SK-N-SH (cell line): Measurements from ENCODE around the gene PLCL2. TPM values are rescaled to one million over a fixed set of nuclear protein-coding genes. Genes with fewer than 3 reads are reported as not detected.

Source experiments
- CTCF ChIA-PET: fragments of 300-600, 350-600 bp; formaldehyde crosslinking; extraction: SDS; loops from one replicate; lab custom pipeline; 2021; lab: Yijun Ruan, JAX
- POLR2A ChIA-PET: fragments of 350-600 bp; sonication (Branson Sonifier 250); formaldehyde crosslinking; extraction: SDS; loops from one replicate; lab custom pipeline; 2020; ENCODE audit warnings: antibody characterized with exemption, inconsistent platforms; lab: Yijun Ruan, JAX
- DNase-seq: peaks from one replicate; pipeline ENCODE4 v3.0.0; 2012
- H2AFZ ChIP-seq: fragments of 200-600 bp; sonication (generic); 2 replicates; pipeline ENCODE4 v1.8.1; 2016; ENCODE audit warnings: antibody characterized with exemption, mild to moderate bottlenecking, low read depth
- H3F3A ChIP-seq: fragments of 200-600 bp; sonication (generic); replicated peaks from 2 replicates; pipeline ENCODE3; 2016; ENCODE audit warnings: antibody characterized with exemption, mild to moderate bottlenecking; ENCODE audit not compliant: insufficient read depth
- H3K27ac ChIP-seq, 2 experiments: fragments of 200-500 bp in 1 of 2; fragments of 200-600 bp in 1 of 2; sonication (Bioruptor generic) in 1 of 2; sonication (generic), shearing (Covaris generic) in 1 of 2; 2 replicates each; pipeline versions ENCODE4 v1.5.1 to v1.6.1; 2014 to 2016; ENCODE audit warnings: low read depth in 2 of 2, inconsistent platforms in 1 of 2, low read length in 1 of 2, mild to moderate bottlenecking in 1 of 2, mixed read lengths in 1 of 2
- H3K27me3 ChIP-seq: fragments of 200-600 bp; sonication (generic), shearing (Covaris generic); 2 replicates; pipeline ENCODE4 v1.6.1; 2016; ENCODE audit warnings: mixed run types; ENCODE audit not compliant: insufficient read depth
- H3K36me3 ChIP-seq, 2 experiments: fragments of 200-500 bp in 1 of 2; fragments of 200-600 bp in 1 of 2; sonication (Bioruptor generic) in 1 of 2; sonication (generic) in 1 of 2; replicated peaks in 1 of 2; 2 replicates each; pipeline versions ENCODE3 to v1.5.1; 2014 to 2016; ENCODE audit warnings: low read length in 1 of 2, mild to moderate bottlenecking in 1 of 2; ENCODE audit not compliant: insufficient read depth in 2 of 2, control insufficient read depth in 1 of 2
- H3K4me1 ChIP-seq, 2 experiments: fragments of 200-500 bp in 1 of 2; fragments of 200-600 bp in 1 of 2; sonication (Bioruptor generic) in 1 of 2; sonication (generic), shearing (Covaris generic) in 1 of 2; 2 replicates each; pipeline versions ENCODE4 v1.5.1 to v1.6.1; 2014 to 2016; ENCODE audit warnings: low read depth in 1 of 2, low read length in 1 of 2, mixed run types in 1 of 2; ENCODE audit not compliant: insufficient read depth in 2 of 2, control insufficient read depth in 1 of 2
- H3K4me2 ChIP-seq: fragments of 200-600 bp; sonication (generic), shearing (Covaris generic); 2 replicates; pipeline ENCODE4 v1.6.1; 2017; ENCODE audit warnings: mixed run types
- H3K4me3 ChIP-seq, 2 experiments: fragments of 200-500 bp in 1 of 2; fragments of 200-600 bp in 1 of 2; sonication (Bioruptor generic) in 1 of 2; sonication (generic), shearing (Covaris generic) in 1 of 2; 2 replicates each; pipeline versions ENCODE4 v1.5.1 to v1.8.1; 2014 to 2016; ENCODE audit warnings: low read depth in 2 of 2, inconsistent platforms in 1 of 2, low read length in 1 of 2, mild to moderate bottlenecking in 1 of 2, mixed read lengths in 1 of 2, moderate library complexity in 1 of 2
- H3K79me2 ChIP-seq: fragments of 200-600 bp; sonication (generic); 2 replicates; pipeline ENCODE4 v1.8.1; 2017; ENCODE audit warnings: mild to moderate bottlenecking; ENCODE audit not compliant: insufficient read depth
- H3K9ac ChIP-seq: fragments of 200-600 bp; sonication (generic); 2 replicates; pipeline ENCODE4 v1.6.1; 2017; ENCODE audit warnings: mixed run types
- H3K9me2 ChIP-seq: fragments of 200-600 bp; sonication (generic); 2 replicates; pipeline ENCODE4 v1.6.1; 2017; ENCODE audit warnings: mixed run types
- H3K9me3 ChIP-seq: fragments of 200-600 bp; sonication (generic); 2 replicates; pipeline ENCODE4 v1.6.1; 2017; ENCODE audit warnings: mixed run types, mild to moderate bottlenecking, moderate library complexity
- H4K20me1 ChIP-seq: fragments of 200-600 bp; sonication (generic); 2 replicates; pipeline ENCODE4 v1.6.1; 2017; ENCODE audit warnings: mild to moderate bottlenecking, mixed run types; ENCODE audit not compliant: insufficient read depth
- CHD2 ChIP-seq: fragments of 150-350 bp; IDR thresholded peaks from 2 replicates; pipeline ENCODE4 v1.6.1; 2018; ENCODE audit warnings: low read length; ENCODE audit not compliant: partially characterized antibody
- EP300 ChIP-seq, 2 experiments: IDR thresholded peaks; 2 replicates each; pipeline versions ENCODE4 v1.4.0 to v1.6.1; 2012; ENCODE audit warnings: borderline replicate concordance in 1 of 2, low read depth in 1 of 2, low read length in 1 of 2
- FOSL2 ChIP-seq: IDR thresholded peaks from 2 replicates; pipeline ENCODE4 v1.4.0; 2012; ENCODE audit warnings: low read depth, mild to moderate bottlenecking, moderate library complexity, borderline replicate concordance
- FOXJ3 ChIP-seq: sonication (generic); formaldehyde crosslinking; IDR thresholded peaks from 2 replicates; pipeline ENCODE4 v1.5.1; 2020; ENCODE audit warnings: mild to moderate bottlenecking, missing genetic modification reagents
- JUND ChIP-seq: IDR thresholded peaks from 2 replicates; pipeline ENCODE4 v1.4.0; 2012
- MXI1 ChIP-seq: IDR thresholded peaks from 2 replicates; pipeline ENCODE4 v1.6.1; 2012; ENCODE audit warnings: mild to moderate bottlenecking, low read depth, low read length, improper control_type of control experiment
- NFIC ChIP-seq: IDR thresholded peaks from 2 replicates; pipeline ENCODE4 v1.4.0; 2012; ENCODE audit warnings: borderline replicate concordance
- PBX3 ChIP-seq: IDR thresholded peaks from 2 replicates; pipeline ENCODE4; 2012
- POLR2AphosphoS5 ChIP-seq: IDR thresholded peaks from 2 replicates; pipeline ENCODE4 v1.6.1; 2012; ENCODE audit warnings: low read depth, low read length
- RAD21 ChIP-seq: IDR thresholded peaks from 2 replicates; pipeline ENCODE4 v1.6.1; 2012; ENCODE audit warnings: mild to moderate bottlenecking, low read length
- SIN3A ChIP-seq: IDR thresholded peaks from 2 replicates; pipeline ENCODE4 v1.6.1; 2012; ENCODE audit warnings: low read depth, mild to moderate bottlenecking, low read length, moderate library complexity, borderline replicate concordance
- TCF12 ChIP-seq: IDR thresholded peaks from 2 replicates; pipeline ENCODE4 v1.4.0; 2012
- TEAD4 ChIP-seq: IDR thresholded peaks from 2 replicates; pipeline ENCODE4 v1.4.0; 2012; ENCODE audit warnings: mild to moderate bottlenecking, borderline replicate concordance; ENCODE audit not compliant: insufficient read depth
- USF2 ChIP-seq: fragments of 150-350 bp; IDR thresholded peaks from 2 replicates; pipeline ENCODE4 v1.6.1; 2017; ENCODE audit warnings: antibody characterized with exemption, low read length, low read depth, borderline replicate concordance
- YY1 ChIP-seq: IDR thresholded peaks from 2 replicates; pipeline ENCODE4 v1.4.0; 2012; ENCODE audit warnings: low read depth, mild to moderate bottlenecking
- ZBTB33 ChIP-seq: IDR thresholded peaks from 2 replicates; pipeline ENCODE4 v1.4.0; 2012; ENCODE audit warnings: low read depth, borderline replicate concordance
- WGBS: methylation state at CpG from one replicate; pipeline ENCODE4 v1.1.6; 2017; ENCODE audit warnings: low lambda C conversion rate; 5-methylcytosine and 5-hydroxymethylcytosine counted together
- polyA plus RNA-seq, 3 experiments: library from polyadenylated mRNA; depleted of rRNA; stranded (reverse); fragments of >200 nt; gene quantifications; 2 replicates each; pipeline ENCODE4 v1.2.3, GENCODE V29; 2012

The PLCL2 gene
- polyA plus RNA-seq, 1 of the 3 experiments (the other 2 are of a cell fraction) = 0.85 TPM

- H3K4me2 ChIP-seq = no peak overlapping the region
- no peak for TF ChIP-seq USF2
- TF ChIP-seq, all 33 proteins: peak for 0
These were observed 170.2 kb downstream of the PLCL2 start for GRCh38 chr3:17054982-17055343.

GRCh38 chr3:17055374-17056276, 170.9 kb downstream of the PLCL2 start:
- Histone ChIP-seq H3K9me3 (no peaks in the 10 kb centered on the region), H4K20me1 (no peaks in the 10 kb centered on the region), H3K27ac (no peak overlapping the region), H3K9ac (no peak overlapping the region), H2AFZ (no peak overlapping the region), H3K9me2 (no peaks in the 10 kb centered on the region), H3K4me3 (no peak overlapping the region), H3K27me3 (no peaks in the 10 kb centered on the region), H3K36me3 (no peaks in the 10 kb centered on the region), H3K4me2 (no peak overlapping the region), H3K79me2 (no peaks in the 10 kb centered on the region)
- 87% methylated on average over 7 of the region's 7 CpGs for WGBS
- POLR2A ChIA-PET = no interaction called here
- TF ChIP-seq MXI1 = no peak
- TF ChIP-seq, all 33 proteins: peak for 0
- no peak for DNase-seq
- Histone ChIP-seq H3F3A (peaks cover 17% of the 10 kb centered on the region), H3K4me1 (no peaks in the 10 kb centered on the region)
- CTCF ChIA-PET = no interaction called here

More at GRCh38 chr3:17054982-17055343, 170.2 kb downstream of the PLCL2 start:
- no peaks in the 10 kb centered on the region for H4K20me1 ChIP-seq
- H3K9ac ChIP-seq = no peak overlapping the region
- no peak overlapping the region for H3K4me3 ChIP-seq
- no peak overlapping the region for H3K27ac ChIP-seq
- no peaks in the 10 kb centered on the region for H3K27me3 ChIP-seq
- POLR2A ChIA-PET = no interaction called here
- no peaks in the 10 kb centered on the region for H3K36me3 ChIP-seq
- peaks cover 17% of the 10 kb centered on the region for H3F3A ChIP-seq
- no peak overlapping the region for H2AFZ ChIP-seq
- DNase-seq = no peak
- no peaks in the 10 kb centered on the region for H3K9me2 ChIP-seq
- H3K9me3 ChIP-seq = no peaks in the 10 kb centered on the region
- H3K79me2 ChIP-seq = no peaks in the 10 kb centered on the region
- CTCF ChIA-PET = no interaction called here
- no peaks in the 10 kb centered on the region for H3K4me1 ChIP-seq

- POLR2A ChIA-PET = no interaction called here
- CTCF ChIA-PET = interaction anchor here (1.4 kb wide), 1 partner anchor 11 kb away, joined by 3 read pairs; no protein-coding TSS in a partner anchor
- H3K9ac ChIP-seq = no peak overlapping the region
These were observed 172.6 kb downstream of the PLCL2 start for GRCh38 chr3:17057321-17057720.

More at GRCh38 chr3:17057321-17057720, 172.6 kb downstream of the PLCL2 start:
- Histone ChIP-seq H3K9me2 (no peaks in the 10 kb centered on the region), H3K4me3 (no peak overlapping the region), H4K20me1 (no peaks in the 10 kb centered on the region), H3K79me2 (no peaks in the 10 kb centered on the region), H3K27ac (peak overlapping the region in 1 of 2 experiments; percentile 60; a peak in 2 of 4 replicates), H3K27me3 (no peaks in the 10 kb centered on the region), H3K36me3 (no peaks in the 10 kb centered on the region)
- TF ChIP-seq YY1 = no peak
- TF ChIP-seq POLR2AphosphoS5 = no peak
- peak; percentile 39; the same call in 1 of the 2 replicates for TF ChIP-seq JUND
- no peak for TF ChIP-seq TEAD4
- TF ChIP-seq PBX3 = peak; percentile 75
- TF ChIP-seq NFIC = peak; percentile 63
- TF ChIP-seq ZBTB33 = no peak
- TF ChIP-seq CHD2 = no peak
- TF ChIP-seq FOSL2 = peak; percentile 43; the same call in 1 of the 2 replicates
- peak in 1 of 2 experiments; percentile 52; a peak in 1 of 4 replicates for TF ChIP-seq EP300 (IDR thresholded peaks at IDR 0.05; ENCODE audit: borderline replicate concordance in 1 of 2, low read depth in 1 of 2, low read length in 1 of 2)
- TF ChIP-seq FOXJ3 (CRISPR knock-in tag) = no peak
- TF ChIP-seq SIN3A = no peak
- TF ChIP-seq TCF12 = peak; percentile 63
- TF ChIP-seq RAD21 = no peak
- TF ChIP-seq, all 33 proteins: peak for 6
- H2AFZ ChIP-seq = 0 out of 2 replicates have a peak overlapping the region, but pooled peaks have one; percentile 17
- no peak overlapping the region for H3K4me2 ChIP-seq
- WGBS = 39% methylated on average over 4 of the region's 4 CpGs
- H3K9me3 ChIP-seq = no peaks in the 10 kb centered on the region
- no peak for DNase-seq
- no peaks in the 10 kb centered on the region for H3K4me1 ChIP-seq
- peaks cover 17% of the 10 kb centered on the region for H3F3A ChIP-seq
